RWPE2 (cell line): ENCODE measurements around the gene CRB3.
A peak's percentile ranks its signal among the peaks of the same experiment; 100 is the strongest.

Experiments
- ATAC-seq: fragments of 200-7000 bp; cut with Tn5 transposase; 3 replicates; pipeline ENCODE4 v1.9.1; 2021; ENCODE audit warnings: low read depth
- DNase-seq: peaks from one replicate; pipeline ENCODE4 v3.0.0-alpha.2; 2020; ENCODE audit warnings: low spot score
- H3K27ac ChIP-seq: fragments of 450-650 bp; 2 replicates; pipeline ENCODE4 v1.5.1; 2017; ENCODE audit warnings: mild to moderate bottlenecking; ENCODE audit not compliant: poor library complexity, severe bottlenecking
- H3K27me3 ChIP-seq: fragments of 250-450 bp; sonication (Bioruptor Pico); 2 replicates; pipeline ENCODE4 v1.5.1; 2021; ENCODE audit warnings: mild to moderate bottlenecking, moderate library complexity; ENCODE audit not compliant: insufficient read depth, poor library complexity, severe bottlenecking
- H3K36me3 ChIP-seq: fragments of 250-450 bp; sonication (Bioruptor Pico); 2 replicates; pipeline ENCODE4 v1.5.1; 2020; ENCODE audit warnings: low read depth, mild to moderate bottlenecking, moderate library complexity
- H3K4me1 ChIP-seq: fragments of 250-450 bp; sonication (Bioruptor Pico); 2 replicates; pipeline ENCODE4 v1.5.1; 2021; ENCODE audit warnings: mild to moderate bottlenecking, moderate library complexity; ENCODE audit not compliant: insufficient read depth, poor library complexity, severe bottlenecking
- H3K4me3 ChIP-seq: fragments of 250-450 bp; sonication (Bioruptor Pico); 2 replicates; pipeline ENCODE4 v1.5.1; 2021; ENCODE audit warnings: mild to moderate bottlenecking, moderate library complexity; ENCODE audit not compliant: severe bottlenecking
- H3K9me3 ChIP-seq: fragments of 250-450 bp; sonication (Bioruptor Pico); 2 replicates; pipeline ENCODE4 v1.5.1; 2021; ENCODE audit warnings: mild to moderate bottlenecking, moderate library complexity; ENCODE audit not compliant: severe bottlenecking
- CTCF ChIP-seq: fragments of 450-650 bp; IDR thresholded peaks from one replicate; pipeline ENCODE4 v1.5.1; 2017; ENCODE audit warnings: mild to moderate bottlenecking, moderate library complexity; ENCODE audit not compliant: poor library complexity, severe bottlenecking

The CRB3 gene

DNA sequence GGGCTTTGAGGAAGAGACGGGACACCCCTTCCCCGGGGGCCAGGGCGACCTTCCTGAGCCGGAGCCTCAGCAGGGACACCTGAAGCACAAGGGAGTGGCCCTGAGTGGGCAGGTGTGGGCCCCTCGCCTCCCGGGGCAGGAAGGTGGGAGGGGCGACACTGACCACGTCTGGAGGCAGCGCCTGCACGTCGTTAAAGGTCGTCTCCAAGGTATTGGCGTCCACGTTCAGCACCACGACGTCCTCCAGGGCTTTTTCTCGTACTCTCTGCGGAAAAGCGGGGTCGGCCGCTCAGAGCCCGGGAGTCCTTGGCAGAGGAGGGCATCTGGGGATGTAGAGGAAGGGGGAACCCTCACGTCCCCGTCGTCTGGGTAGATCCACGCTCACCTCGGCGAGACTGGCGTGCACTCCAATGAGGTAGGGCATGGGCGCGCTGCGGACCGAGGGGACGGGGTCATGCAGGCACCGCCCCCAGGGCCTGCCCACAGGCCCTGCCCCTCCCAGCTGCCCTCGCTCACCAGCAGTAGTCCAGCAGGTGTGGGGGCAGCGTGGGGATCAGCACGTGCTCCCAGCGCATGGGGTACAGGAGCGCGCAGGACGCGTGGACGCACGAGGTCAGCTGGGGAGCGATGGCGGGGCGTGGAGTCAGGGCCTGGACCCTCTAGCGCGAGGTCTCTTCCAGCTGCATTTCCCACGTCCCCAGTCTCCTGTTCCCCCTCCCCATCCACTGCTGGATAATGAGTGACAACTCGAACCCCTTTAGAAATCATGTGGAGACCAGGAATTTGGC is 11.4 kb downstream of the CRB3 start:
- peak overlapping the region; percentile 25 for H3K4me3 ChIP-seq
- no peaks in the 10 kb centered on the region for H3K27me3 ChIP-seq
- ATAC-seq: peak; percentile 3; the same call in 1 of the 3 replicates
- H3K4me1 ChIP-seq: no peaks in the 10 kb centered on the region
- H3K9me3 ChIP-seq: no peaks in the 10 kb centered on the region
- no peak for TF ChIP-seq CTCF
- H3K36me3 ChIP-seq: no peaks in the 10 kb centered on the region
- no peak overlapping the region for H3K27ac ChIP-seq
- DNase-seq: no peak

- TF ChIP-seq CTCF: no peak
- Histone ChIP-seq H3K36me3 (no peaks in the 10 kb centered on the region), H3K4me3 (peak overlapping the region; percentile 25), H3K9me3 (no peaks in the 10 kb centered on the region), H3K27me3 (no peaks in the 10 kb centered on the region), H3K4me1 (no peaks in the 10 kb centered on the region), H3K27ac (no peak overlapping the region)
- peak; percentile 79 for ATAC-seq
- DNase-seq: peak; percentile 92
Measured at GRCh38 chr19:6476155-6476895, 12.3 kb downstream of the CRB3 start.

DNA sequence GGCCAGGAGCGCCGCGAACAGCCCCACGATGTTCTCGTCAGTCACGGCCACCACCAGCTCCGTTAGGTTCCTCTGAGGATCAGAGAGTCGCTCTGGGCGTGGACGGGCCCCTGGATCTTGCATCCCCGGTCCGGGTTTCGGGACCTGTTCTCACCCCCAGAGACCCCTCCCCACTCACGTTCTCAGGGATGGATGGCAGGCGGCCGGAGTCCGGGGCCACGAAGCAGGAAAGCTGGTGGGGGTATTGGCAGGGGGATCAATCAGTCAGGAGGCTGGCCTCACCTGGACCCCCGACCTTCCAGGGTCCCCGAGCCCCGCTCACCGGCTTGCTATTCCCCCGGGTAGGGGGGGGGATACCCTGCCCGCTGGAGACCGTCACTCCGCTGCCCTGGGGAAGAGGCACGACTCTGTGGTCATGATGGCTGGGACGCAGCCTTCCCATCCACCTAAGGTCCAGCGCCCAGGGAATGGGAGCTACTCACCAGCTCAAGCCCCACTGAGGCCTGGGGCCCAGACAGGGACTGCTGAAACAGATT is 12.9 kb downstream of the CRB3 start:
- Histone ChIP-seq H3K27me3 (no peaks in the 10 kb centered on the region), H3K9me3 (no peaks in the 10 kb centered on the region), H3K27ac (no peak overlapping the region), H3K4me3 (peak overlapping the region; percentile 25), H3K4me1 (no peaks in the 10 kb centered on the region), H3K36me3 (no peaks in the 10 kb centered on the region)
- ATAC-seq (no peak), DNase-seq (no peak)
- TF ChIP-seq CTCF: no peak

- no peaks in the 10 kb centered on the region for H3K36me3 ChIP-seq
- no peak overlapping the region for H3K4me3 ChIP-seq
- H3K4me1 ChIP-seq: no peaks in the 10 kb centered on the region
- no peak for TF ChIP-seq CTCF
- DNase-seq (no peak), ATAC-seq (no peak)
- no peaks in the 10 kb centered on the region for H3K9me3 ChIP-seq
- no peak overlapping the region for H3K27ac ChIP-seq
- no peaks in the 10 kb centered on the region for H3K27me3 ChIP-seq
Measured at GRCh38 chr19:6478815-6479214, 14.7 kb downstream of the CRB3 start.
